Endothelial cell of umbilical vein (primary cell): ENCODE data around the gene NME4. TPM values are rescaled to one million over a fixed set of nuclear protein-coding genes. Genes with fewer than 3 reads are reported as not detected.

Experiments used
- BruUV-seq: library from RNA; stranded (reverse); fragments of 400-500 nt; replicated peaks from 2 replicates; lab custom pipeline; 2021; lab: Mats Ljungman, UMichigan
- CTCF ChIA-PET: fragments of 300-600, 350-600 bp; sonication (Branson Sonifier 250); formaldehyde crosslinking; loops from one replicate; lab custom pipeline; 2021; ENCODE audit warnings: antibody characterized with exemption, inconsistent platforms; lab: Charles Lee
- POLR2A ChIA-PET: fragments of 300-600, 350-600 bp; sonication (Branson Sonifier 250); formaldehyde crosslinking; loops from one replicate; lab custom pipeline; 2021; ENCODE audit warnings: antibody characterized with exemption, inconsistent platforms; lab: Charles Lee
- DNase-seq: peaks from one replicate; pipeline ENCODE4 v3.0.0-alpha.2; 2011; ENCODE audit warnings: low read depth, low spot score
- FAIRE-seq: peaks from 2 replicates; lab custom pipeline; 2011; peaks lifted over from hg19 to GRCh38; lab: Jason Lieb, UNC
- H2AFZ ChIP-seq: 2 replicates; pipeline ENCODE4 v1.6.0; 2012; ENCODE audit warnings: low read depth, low read length, control low read depth, inconsistent platforms
- H3K27ac ChIP-seq: 2 replicates; pipeline ENCODE4 v1.5.1; 2011; ENCODE audit warnings: low read depth, mild to moderate bottlenecking, control low read depth, low read length, moderate library complexity; ENCODE audit not compliant: insufficient read depth
- H3K27me3 ChIP-seq, 2 experiments: 2 replicates each; pipeline versions ENCODE4 v1.6.0 to v1.6.1; 2011; ENCODE audit warnings: low read length in 2 of 2, mixed read lengths in 1 of 2; ENCODE audit not compliant: control insufficient read depth in 2 of 2, insufficient read depth in 2 of 2
- H3K36me3 ChIP-seq, 2 experiments: 2 replicates in 1 of 2; 3 replicates in 1 of 2; pipeline ENCODE4 v1.5.1; 2011; ENCODE audit warnings: low read length in 2 of 2, mild to moderate bottlenecking in 1 of 2, moderate library complexity in 1 of 2; ENCODE audit not compliant: control insufficient read depth in 2 of 2, insufficient read depth in 2 of 2; ENCODE audit errors: extremely low read depth in 1 of 2
- H3K4me1 ChIP-seq: 3 replicates; pipeline ENCODE4 v1.5.1; 2011; ENCODE audit warnings: mild to moderate bottlenecking, low read length; ENCODE audit not compliant: control insufficient read depth, insufficient read depth; ENCODE audit errors: extremely low read depth
- H3K4me2 ChIP-seq: 2 replicates; pipeline ENCODE4 v1.6.1; 2011; ENCODE audit warnings: low read length, control low read depth, mixed read lengths; ENCODE audit not compliant: insufficient read depth
- H3K4me3 ChIP-seq, 3 experiments: fragments of 200-600 bp in 1 of 3; sonication (generic), shearing (Covaris generic) in 1 of 3; replicated peaks in 1 of 3; 2 replicates each; pipeline ENCODE4 v1.5.1; 2011 to 2016; ENCODE audit warnings: control low read depth in 3 of 3, low read length in 3 of 3, mild to moderate bottlenecking in 2 of 3, inconsistent platforms in 1 of 3, low read depth in 1 of 3, moderate library complexity in 1 of 3; ENCODE audit not compliant: insufficient read depth in 1 of 3
- H3K79me2 ChIP-seq: 2 replicates; pipeline ENCODE4 v1.6.0; 2012; ENCODE audit warnings: low read length, inconsistent platforms; ENCODE audit not compliant: control insufficient read depth, insufficient read depth
- H3K9ac ChIP-seq: replicated peaks from 2 replicates; pipeline ENCODE3; 2011; ENCODE audit warnings: low read length, control low read depth; ENCODE audit not compliant: insufficient read depth; ENCODE audit errors: extremely low read depth
- H3K9me1 ChIP-seq: replicated peaks from 3 replicates; pipeline ENCODE4 v1.6.0; 2011; ENCODE audit warnings: mild to moderate bottlenecking, low read length; ENCODE audit not compliant: control insufficient read depth, insufficient read depth; ENCODE audit errors: extremely low read depth
- H3K9me3 ChIP-seq: replicated peaks from 2 replicates; pipeline ENCODE4 v1.5.1; 2012; ENCODE audit warnings: low read length, inconsistent platforms; ENCODE audit not compliant: control insufficient read depth, insufficient read depth
- H4K20me1 ChIP-seq: replicated peaks from 2 replicates; pipeline ENCODE3; 2011; ENCODE audit warnings: mild to moderate bottlenecking, low read length; ENCODE audit not compliant: control insufficient read depth, insufficient read depth; ENCODE audit errors: extremely low read depth
- CTCF ChIP-seq, 2 donors: IDR thresholded peaks; 1 replicate in 1 of 2; 2 replicates in 1 of 2; pipeline ENCODE4 v1.5.1; 2011; ENCODE audit warnings: low read length in 2 of 2, mild to moderate bottlenecking in 2 of 2, moderate library complexity in 2 of 2, control low read depth in 1 of 2, inconsistent platforms in 1 of 2, low read depth in 1 of 2; ENCODE audit not compliant: insufficient read depth in 1 of 2; ENCODE audit errors: extremely low read depth in 1 of 2
- EZH2 ChIP-seq: IDR thresholded peaks from 2 replicates; pipeline ENCODE4 v1.6.1; 2012; ENCODE audit warnings: borderline replicate concordance, low read depth, mild to moderate bottlenecking, moderate library complexity, low read length, inconsistent platforms; ENCODE audit not compliant: severe bottlenecking
- FOS ChIP-seq: IDR thresholded peaks from 2 replicates; pipeline ENCODE4 v1.6.1; 2011; ENCODE audit warnings: mild to moderate bottlenecking, low read length, moderate library complexity, borderline replicate concordance; ENCODE audit not compliant: insufficient read depth
- MAX ChIP-seq: IDR thresholded peaks from 2 replicates; pipeline ENCODE4 v1.6.1; 2011; ENCODE audit not compliant: insufficient read depth, insufficient read length
- MYC ChIP-seq: IDR thresholded peaks from one replicate; pipeline ENCODE4 v1.6.1; 2011; ENCODE audit warnings: mild to moderate bottlenecking, low read depth, low read length
- POLR2AphosphoS5 ChIP-seq: IDR thresholded peaks from 2 replicates; pipeline ENCODE4 v1.6.1; 2012; ENCODE audit warnings: low read depth, mild to moderate bottlenecking, control low read depth, low read length, moderate library complexity; ENCODE audit not compliant: insufficient read depth
- dilution Hi-C: fragments of 300-500 bp; cut with MboI; formaldehyde crosslinking; loops from one replicate; pipeline ENCODE4 v1.15.0; 2019; ENCODE audit warnings: low sequenced_read_pairs; ENCODE audit not compliant: extremely low pct_ligation_motif_present
- intact Hi-C: fragments of 100-400 bp; cut with micrococcal nuclease; formaldehyde crosslinking; loops from one replicate; pipeline ENCODE4 v1.10.0; 2022
- polyA plus RNA-seq, 4 experiments: library from polyadenylated mRNA; depleted of rRNA in 3 of 4; stranded (reverse) in 3 of 4; unstranded in 1 of 4; fragments of >200 nt; gene quantifications; 2 replicates each; pipeline versions ENCODE4 v1.2.1 to v1.2.3, GENCODE V29; 2011 to 2012; ENCODE audit warnings: missing spikeins in 1 of 4
- total RNA-seq: library from RNA; stranded (reverse); gene quantifications from 2 replicates; pipeline ENCODE4 v1.2.3, GENCODE V29; 2021

NME4 gene
- total and polyA plus RNA-seq, 2 donors (not counting 3 experiments of a cell fraction or from before 2014, with no cell fraction given): 170 to 264 TPM

- H3K27me3 ChIP-seq: no peaks in the 10 kb centered on the region
- intact Hi-C loops: no loop called here
- peak overlapping the region in 1 of 3 experiments; percentile 74 for H3K4me3 ChIP-seq
- DNase-seq (no peak), FAIRE-seq (no peak)
- peaks cover 5% of the 10 kb centered on the region for H3K79me2 ChIP-seq
- peak overlapping the region; percentile 60 for H3K9ac ChIP-seq
- H2AFZ ChIP-seq: no peak overlapping the region
- no peak overlapping the region for H3K27ac ChIP-seq
- peak overlapping the region; percentile 59 for H3K4me2 ChIP-seq
- H3K4me1 ChIP-seq: peaks cover 13% of the 10 kb centered on the region
- H4K20me1 ChIP-seq: no peaks in the 10 kb centered on the region
- BruUV-seq: TSS peak; percentile 15
- CTCF ChIA-PET: interaction anchor here (0.9 to 1.6 kb wide), 2 partner anchors 9 to 96 kb away, joined by 4 read pairs; no protein-coding TSS in a partner anchor
- no peak for TF ChIP-seq EZH2
- TF ChIP-seq MAX: no peak
- no peak for TF ChIP-seq CTCF (IDR thresholded peaks at IDR 0.05; ENCODE audit: extremely low read depth in 1 of 2, insufficient read depth in 1 of 2, low read depth in 1 of 2, low read length in 2 of 2)
- no peak for TF ChIP-seq MYC
- TF ChIP-seq POLR2AphosphoS5: no peak
- no peak for TF ChIP-seq FOS
- H3K9me1 ChIP-seq: no peaks in the 10 kb centered on the region
- POLR2A ChIA-PET: no interaction called here
- dilution Hi-C loops: no loop called here
- H3K9me3 ChIP-seq: no peaks in the 10 kb centered on the region
- H3K36me3 ChIP-seq: peaks cover 0 to 7% of the 10 kb centered on the region in 2 experiments
Observed at GRCh38 chr16:400061-400591, 3.1 kb downstream of the NME4 start.
